AG08396 (cell line): Measurements from ENCODE around the gene ST6GALNAC4.
"Not testable (repeated sequence)": the region's sequence is repeated elsewhere in the genome, so short reads cannot be mapped to it uniquely, and the experiment has no call there.

Experiments used
- DNase-seq: peaks from one replicate; pipeline ENCODE4 v3.0.0; 2012; ENCODE audit warnings: low spot score, mixed read lengths

Gene ST6GALNAC4

DNA sequence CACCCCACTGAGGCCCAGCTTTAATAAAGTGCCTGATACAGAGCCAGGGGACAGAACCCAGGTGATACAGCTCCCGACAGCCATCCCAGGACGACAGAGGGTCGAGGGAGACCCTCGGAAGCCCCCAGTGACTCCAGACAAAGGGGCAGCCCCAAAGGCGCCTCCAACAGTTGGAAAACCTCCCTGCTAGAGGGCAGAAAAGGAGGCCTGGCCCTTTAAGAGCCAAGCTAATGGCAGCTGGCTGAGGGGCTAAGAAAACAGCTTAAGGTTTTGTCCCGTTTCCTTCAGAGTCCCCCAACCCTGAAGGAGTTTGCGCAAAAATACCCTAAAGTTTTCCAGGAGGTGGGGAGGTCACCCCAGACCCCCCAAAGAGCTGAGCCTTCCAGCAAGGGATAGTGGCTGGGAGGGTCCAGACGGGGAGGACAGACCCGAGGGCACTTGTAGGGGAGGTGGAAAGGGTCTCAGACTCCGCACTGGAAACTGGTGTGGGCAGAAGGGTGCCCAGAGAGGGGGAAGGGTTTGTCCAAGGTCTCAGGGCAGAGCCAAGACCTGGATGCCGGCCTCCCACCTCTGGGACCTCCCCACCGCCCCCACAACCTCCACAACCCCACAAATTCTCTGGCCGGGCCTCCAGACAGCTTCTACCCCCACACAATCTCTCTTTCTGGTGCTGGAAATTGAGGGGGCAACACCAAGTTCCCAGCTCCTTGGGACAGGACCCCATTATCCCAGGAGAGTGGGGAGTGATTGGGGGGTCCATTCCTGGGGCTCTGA lies 31.1 kb downstream of the ST6GALNAC4 start:
- no peak for DNase-seq

- no peak for DNase-seq
Measured at GRCh38 chr9:127884976-127885490, 31.8 kb downstream of the ST6GALNAC4 start.

DNA sequence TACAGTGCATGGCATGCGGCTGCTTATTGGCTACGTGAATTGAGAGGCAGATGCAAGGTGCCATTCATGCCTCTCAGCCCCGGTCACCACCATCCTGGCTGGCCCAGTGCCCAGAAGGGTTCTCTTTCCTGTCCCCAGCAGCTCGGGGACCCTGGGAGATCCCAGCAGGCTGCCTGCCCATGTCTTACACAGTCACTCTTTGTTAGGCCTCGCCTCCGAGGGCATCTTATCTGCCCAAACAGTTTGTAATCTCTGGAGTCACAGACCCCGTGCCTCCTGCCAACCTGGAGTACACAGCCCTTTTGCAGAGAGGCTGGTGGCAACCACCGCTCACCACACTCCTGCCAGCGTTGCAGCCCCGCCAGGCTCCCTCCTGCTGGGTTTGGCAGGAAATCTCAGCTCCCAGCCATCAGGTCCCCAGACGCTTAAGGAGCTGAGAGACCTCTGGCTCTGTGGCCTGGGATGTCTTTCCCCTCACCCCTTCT lies 32.4 kb downstream of the ST6GALNAC4 start:
- no peak for DNase-seq

GRCh38 chr9:127883959-127884358 lies 32.9 kb downstream of the ST6GALNAC4 start:
- no peak for DNase-seq

DNA sequence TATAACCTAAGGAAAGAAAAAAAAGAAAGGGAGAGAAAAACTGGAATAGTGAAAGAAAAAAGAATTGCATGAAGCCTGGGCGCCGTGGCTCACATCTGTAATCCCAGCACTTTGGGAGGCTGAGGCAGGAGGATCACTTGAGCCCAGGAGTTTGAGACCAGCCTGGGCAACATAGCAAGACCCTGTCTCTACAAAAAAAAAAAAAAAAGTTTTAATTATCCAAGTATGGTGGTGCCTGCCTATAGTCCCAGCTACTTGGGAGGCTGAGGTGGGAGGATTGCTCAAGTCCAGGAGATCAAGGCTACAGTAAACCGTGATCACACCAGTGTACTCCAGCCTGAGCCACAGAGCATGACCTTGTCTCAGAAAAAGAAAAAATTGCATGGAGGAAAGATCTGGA lies 35.1 kb downstream of the ST6GALNAC4 start:
- not testable (repeated sequence) for DNase-seq

DNA sequence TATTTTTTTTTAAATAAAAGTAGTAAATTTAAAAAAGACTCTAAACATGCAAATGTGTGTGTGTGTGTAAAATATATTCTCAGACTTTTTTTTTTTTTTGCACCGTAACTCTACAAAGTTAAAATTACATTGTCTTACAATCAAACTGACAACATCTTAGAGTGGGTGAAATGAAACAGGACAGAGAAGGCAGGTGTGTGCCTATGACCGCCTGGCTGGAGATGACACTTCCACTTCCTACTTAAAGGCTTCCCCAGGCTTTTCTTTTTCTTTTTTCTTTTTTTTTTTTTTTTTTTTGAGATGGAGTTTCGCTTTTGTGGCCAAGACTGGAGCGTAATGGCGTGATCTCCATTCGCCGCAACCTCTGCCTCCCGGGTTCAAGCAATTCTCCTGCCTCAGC lies 36.7 kb downstream of the ST6GALNAC4 start:
- no peak for DNase-seq

DNA sequence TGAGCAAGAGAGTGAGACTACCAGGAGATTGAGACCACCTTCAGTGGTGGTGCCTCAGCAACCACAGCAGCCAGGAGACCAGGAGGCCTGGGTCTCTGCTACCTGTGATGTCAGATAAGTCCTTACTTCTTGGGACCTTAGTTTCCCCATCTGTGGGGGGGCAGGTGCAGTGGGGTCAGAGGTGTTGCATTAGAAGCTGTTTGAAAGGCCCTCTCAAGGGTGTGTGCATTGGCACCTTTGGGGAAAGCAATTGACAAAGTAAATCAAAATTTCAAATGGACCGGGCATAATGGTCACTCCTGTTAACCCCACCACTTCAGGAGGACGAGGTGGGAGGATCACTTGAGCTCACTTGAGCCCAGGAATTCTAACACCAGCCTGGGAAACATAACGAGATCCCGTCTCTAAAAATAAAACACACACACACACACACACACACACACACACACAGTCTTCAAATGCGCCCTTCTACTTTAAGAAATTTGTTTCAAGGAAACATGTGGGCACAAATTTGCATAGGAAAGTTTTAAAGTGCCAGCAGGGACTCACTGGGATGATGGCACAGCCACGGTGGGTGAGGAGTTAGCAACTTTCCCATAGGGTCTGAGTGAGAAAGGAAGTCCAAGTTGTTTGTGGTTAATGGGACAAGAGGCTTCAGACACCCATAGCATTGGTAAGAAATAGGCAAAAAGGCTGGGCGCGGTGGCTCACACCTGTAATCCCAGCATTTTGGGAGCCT lies 38.0 kb downstream of the ST6GALNAC4 start:
- DNase-seq = no peak

DNA sequence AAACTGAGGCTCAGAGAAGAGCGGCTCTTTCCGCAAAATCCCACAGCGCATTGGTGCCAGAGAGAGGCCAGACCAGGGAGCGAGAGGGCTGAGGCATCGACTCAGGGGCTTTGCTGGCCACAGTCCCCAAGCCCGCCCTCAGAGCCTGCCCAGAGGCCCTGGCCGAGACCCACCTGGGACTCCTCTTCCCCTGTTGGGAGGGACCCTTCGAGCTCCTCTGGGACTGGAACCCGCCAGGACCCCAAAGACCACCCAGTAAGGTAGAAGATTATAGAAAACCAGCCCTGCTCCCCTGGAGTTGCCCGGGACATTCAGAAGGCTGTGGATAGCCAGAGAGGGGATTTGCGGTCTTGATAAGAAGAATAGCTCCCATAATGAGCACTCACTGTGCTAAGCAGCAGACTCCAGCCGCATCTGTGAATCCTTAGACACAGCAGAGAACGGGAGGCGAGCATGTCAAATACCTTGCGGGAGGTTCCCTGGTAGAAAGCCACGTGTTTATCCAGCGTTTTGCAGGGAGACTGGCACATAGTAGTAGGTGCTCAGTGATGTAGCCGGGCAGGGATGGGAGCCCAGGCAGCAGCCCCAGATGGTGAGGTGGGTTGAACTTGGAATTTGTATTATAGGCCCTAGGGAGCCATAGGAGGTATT lies 38.7 kb downstream of the ST6GALNAC4 start:
- no peak for DNase-seq

DNA sequence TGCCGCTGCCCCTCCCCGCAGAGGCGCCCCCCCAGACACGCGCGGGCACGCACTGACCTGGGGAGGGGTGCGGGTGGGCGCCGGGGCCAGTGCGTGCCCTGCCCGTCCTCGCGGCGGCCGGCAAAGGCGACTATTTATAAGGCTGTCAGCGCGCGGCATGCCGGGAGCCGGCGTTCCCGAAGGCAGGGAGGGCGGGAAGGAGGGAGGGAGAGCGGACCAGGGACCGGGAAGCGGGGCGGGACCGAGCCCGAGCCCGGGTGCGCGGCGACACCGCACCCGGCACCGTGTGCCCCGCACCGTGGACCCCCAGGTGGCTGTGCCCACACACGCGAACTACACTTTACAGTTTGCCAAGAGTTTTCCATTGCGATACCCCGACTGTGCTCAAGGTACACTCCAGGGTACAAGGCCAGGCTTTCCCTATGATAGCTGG lies 39.3 kb downstream of the ST6GALNAC4 start, which contains the start of gene AK1:
AK1 (minus strand) TSS at position 110 of the 433 bp plus-strand sequence. CDS start 3,058 bp downstream, outside the sequence.
- DNase-seq = peak; percentile 87

GRCh38 chr9:127876764-127877562 lies 39.9 kb downstream of the ST6GALNAC4 start:
- DNase-seq = peak; percentile 39

GRCh38 chr9:127876026-127876763 lies 40.6 kb downstream of the ST6GALNAC4 start:
- DNase-seq = no peak

GRCh38 chr9:127875306-127875966 lies 41.4 kb downstream of the ST6GALNAC4 start:
- DNase-seq = peak; percentile 77

DNA sequence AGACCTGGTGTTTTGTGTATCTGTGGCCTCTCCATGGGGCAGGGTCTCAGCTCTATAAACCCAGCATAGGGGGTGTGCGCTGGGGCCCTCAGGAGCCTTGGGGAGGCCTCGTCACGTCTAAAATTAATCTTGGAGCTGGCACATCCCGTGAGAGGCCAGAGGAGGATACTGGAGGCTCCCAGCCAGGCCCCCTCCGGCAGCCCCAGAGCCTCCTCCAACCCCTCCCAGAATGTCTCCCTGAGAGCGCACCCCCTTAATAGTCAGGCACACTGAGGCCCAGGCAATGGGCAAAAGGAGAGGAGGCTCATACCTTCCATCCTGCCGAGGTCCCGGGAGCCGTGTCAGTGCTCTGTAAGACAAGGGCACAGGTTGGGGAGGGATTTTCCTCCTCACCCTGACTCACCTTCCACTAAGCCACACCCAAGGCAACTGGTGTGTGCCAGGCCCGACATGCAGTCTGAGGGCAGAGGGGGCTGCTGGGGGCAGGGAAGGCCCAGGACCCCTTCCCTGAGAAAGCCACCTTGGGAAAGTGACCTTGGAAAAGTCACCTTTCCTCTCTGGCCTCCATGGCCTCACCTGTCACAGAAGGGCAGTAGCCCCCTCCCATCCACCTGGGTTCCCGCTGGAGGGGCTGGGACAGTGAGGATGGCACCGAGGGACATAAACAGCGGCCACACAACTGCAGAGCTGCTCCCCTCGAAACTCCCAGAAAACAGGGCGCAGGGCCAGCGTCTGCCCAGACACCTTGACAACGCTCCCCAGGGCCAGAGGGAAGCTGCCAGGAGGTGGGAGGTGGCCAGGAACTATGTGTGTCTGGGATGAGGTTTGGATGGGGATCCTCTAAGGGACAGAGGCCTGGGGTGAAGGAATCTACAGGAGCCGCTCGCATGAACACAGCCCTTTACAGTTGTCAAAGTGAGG lies 42.3 kb downstream of the ST6GALNAC4 start:
- no peak for DNase-seq

DNA sequence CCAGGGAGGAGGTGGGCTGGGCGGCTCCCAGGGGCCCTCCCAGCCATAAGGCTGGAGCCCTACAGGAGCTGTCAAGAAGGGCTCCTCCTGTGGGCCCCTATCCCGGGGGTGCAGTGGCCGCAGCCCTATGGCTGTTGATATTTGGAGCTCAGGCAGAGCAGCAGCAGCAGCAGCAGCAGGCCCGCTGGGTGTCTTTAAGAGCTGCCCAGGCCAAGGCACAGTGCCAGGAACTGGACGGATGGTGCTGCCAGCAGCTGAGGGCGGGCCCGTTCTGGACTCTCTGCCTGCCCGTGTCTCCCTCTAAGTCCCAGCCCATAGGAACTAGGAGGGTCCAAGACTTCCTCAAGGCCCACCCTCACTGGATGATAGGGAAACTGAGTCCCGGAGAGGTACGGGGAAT lies 43.0 kb downstream of the ST6GALNAC4 start:
- DNase-seq = peak; percentile 71

DNA sequence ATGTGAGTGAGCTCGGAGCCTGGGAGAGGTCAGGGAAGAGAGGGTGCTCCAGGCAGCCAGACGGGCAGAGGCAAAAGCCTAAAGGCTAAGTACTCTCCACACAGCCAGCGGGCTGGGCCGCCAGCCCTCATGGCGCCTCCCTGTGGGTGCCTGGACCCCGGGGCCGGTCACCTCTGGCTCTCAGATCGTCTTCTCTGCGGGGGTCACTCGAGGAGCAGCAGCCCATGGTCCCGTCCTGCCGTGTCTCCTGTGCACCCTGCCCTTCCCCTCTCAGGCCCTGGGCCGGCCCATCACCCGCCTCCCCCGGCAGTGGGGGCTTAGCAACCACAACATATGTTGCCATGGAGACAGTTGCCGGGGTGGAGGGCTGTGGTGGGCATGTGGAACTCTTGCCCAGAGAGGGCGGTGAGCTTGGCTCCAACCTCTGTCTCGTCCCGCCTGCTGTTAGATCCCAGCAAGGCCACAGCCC lies 43.6 kb downstream of the ST6GALNAC4 start:
- DNase-seq = no peak

- DNase-seq = no peak
Measured at GRCh38 chr9:127872369-127873222, 44.2 kb downstream of the ST6GALNAC4 start.

DNA sequence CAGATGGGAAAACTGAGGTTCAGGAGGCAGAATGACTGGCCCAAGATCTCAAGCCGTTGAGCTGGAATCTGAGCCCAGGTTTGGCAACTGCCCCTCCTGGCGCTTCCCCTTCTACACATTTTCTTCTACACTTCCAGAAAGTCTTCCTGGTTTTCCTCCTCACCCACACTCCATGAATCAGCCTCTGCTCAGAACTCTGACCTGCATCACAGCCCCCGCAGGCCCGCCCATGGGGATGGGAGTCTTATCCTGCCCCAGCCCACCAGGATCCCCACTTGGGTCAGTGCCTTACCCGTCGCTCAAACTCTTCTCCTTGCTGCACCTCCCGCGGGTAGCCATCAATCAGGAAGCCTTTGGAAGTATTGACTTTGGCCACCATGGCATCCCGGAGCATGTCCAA lies 45.3 kb downstream of the ST6GALNAC4 start:
- DNase-seq = no peak

DNA sequence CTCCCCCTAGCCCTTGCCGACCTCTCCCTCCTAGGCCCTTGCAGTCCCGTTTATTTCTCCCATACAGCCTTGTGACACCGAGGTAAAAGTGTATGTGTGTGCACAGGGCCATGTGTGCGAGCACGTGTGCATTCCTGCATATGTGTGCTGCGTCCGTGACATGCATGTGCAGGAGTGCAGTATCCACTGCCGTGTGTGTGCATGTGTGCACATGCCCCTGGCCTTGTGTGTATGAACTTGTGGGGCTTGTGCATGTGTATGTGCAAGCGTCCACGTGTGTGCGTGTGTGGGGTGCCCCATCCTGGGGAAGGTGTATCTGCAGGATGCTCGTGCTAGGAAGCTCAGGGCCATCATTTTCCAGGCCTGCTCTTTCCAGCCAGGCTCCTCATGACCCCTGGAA lies 46.0 kb downstream of the ST6GALNAC4 start:
- DNase-seq = no peak
